Amniotic epithelial cell (primary cell): ENCODE results near the gene GRIP2.
A peak's percentile ranks its signal among the peaks of the same experiment; 100 is the strongest.

Experiments
- DNase-seq: peaks from one replicate; pipeline ENCODE4 v3.0.0-alpha.2; 2010; ENCODE audit warnings: low read depth

GRIP2 gene

DNA sequence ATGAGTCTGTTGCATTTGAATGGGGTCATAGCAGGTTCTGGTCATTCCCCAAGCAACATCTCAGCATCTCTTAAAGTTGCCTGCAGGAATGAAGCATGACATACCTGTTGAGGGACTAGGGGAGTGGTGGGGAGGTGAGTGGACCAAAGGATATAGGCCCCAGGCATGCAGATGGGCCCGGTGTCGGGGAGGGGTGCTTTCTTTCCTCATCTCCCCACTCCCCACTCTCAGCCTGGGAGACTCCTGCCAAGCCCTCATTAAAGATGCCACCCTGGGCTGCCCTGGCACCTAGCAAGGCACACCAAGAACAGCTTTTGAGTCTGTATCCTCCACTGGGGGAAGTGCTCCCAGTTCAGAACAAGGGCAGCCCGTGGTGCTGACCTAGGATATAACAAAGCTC, 54.2 kb downstream of the GRIP2 start:
- DNase-seq: no peak

DNA sequence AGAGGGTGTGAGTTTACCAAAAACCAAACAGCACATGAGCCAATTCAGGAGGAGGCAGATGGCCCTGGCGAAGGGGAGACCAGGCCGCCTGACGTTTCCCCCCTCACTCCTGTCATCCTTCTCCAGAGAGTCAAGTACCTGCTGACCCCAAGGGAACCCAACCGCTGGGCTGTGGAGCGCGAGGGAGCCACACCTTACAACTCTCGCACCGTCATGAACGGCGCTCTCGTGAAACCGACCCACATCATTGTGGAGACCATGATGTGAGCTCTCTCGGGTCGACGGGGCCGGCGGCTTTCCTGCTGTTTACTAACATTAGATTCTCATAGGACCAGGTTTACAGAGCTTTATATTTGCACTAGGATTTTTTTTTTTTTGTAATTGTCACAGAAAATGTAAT, 55.4 kb downstream of the GRIP2 start:
- no peak for DNase-seq

DNA sequence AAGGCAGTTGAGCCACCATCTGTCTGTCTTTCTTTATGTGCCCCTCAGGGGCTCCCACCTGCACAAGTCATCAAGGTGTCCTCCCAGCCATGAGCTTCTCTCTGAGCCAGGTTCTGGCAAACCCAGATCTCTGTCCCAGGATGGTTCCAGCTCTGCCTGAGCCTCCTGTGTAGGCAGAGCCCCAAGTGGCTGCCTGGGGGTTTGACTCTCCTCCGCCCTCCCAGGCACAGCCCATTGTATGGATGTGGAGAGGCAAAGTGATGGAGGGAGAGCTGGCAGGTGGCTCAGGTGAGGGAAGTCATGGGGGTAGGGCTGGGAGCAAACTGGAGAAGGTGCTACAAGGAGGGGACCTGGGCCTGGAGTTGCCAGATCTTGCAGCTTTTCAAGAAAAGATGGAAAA, 56.9 kb downstream of the GRIP2 start:
- DNase-seq: no peak

DNA sequence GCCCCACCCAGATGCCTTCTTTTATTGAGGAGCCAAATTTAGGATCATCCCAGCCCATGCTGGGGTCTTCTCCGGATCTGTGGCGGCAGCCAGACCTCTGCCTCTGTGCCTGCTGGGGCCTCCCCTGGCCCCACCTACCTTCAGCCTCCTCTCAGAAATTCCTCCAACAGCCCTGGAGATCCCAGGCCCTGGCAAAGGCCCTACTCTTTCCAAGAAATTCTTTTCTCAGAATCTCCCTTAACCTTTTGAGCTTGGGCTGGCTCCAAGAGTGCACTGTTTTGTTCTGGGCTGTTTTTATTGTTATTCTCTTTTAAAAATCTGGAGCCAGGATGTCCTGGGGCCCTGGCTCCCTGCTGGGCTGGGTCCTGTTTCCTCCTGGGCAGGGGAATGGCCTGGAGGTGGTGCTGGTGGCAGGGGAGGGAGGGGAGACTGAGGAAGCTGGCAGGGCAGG, 57.8 kb downstream of the GRIP2 start:
- no peak for DNase-seq

DNA sequence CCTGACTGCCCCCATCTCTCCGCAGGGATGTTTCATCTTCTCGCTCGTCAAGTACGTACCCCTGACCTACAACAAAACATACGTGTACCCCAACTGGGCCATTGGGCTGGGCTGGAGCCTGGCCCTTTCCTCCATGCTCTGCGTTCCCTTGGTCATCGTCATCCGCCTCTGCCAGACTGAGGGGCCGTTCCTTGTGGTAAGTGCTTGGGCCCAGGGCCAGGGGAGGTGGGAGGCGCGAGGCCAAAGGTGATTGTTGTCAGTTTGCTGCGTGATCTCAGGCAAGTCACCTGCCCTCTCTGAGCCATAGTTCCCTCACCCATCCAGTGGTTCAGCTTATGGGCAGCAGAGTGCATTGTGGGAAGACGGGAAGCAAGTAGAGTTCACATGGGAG, 58.5 kb downstream of the GRIP2 start:
- no peak for DNase-seq

DNA sequence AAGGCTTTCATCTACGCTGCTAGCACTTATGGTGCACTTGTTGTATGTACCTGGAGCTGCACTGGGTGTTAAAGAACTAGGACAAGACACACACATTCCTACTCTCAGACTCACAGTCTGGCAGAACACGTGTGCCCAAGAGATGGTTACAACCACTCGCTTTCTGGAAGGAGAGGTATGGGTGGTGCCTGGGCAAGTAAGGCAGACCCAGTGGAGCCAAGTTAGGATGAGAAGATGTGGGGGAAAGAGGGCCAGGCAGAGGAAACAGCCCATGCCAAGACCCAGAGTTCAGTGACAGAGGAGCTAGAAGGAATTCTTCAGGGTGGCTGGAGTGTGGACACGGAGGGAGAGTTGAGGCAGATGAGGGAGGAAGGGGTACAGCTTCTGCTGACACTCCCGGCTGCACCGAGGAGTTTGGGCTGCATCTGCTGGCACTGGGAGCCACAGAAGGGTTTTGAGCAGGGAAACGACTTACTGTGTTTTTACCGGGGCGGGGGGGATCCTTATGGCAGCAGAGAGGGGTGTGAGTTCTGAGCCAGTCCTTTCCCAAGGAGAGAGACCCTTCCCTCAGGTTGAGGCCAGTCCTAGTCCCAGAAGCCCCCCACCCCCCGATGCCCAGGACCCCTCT, 59.0 kb downstream of the GRIP2 start:
- no peak for DNase-seq

DNA sequence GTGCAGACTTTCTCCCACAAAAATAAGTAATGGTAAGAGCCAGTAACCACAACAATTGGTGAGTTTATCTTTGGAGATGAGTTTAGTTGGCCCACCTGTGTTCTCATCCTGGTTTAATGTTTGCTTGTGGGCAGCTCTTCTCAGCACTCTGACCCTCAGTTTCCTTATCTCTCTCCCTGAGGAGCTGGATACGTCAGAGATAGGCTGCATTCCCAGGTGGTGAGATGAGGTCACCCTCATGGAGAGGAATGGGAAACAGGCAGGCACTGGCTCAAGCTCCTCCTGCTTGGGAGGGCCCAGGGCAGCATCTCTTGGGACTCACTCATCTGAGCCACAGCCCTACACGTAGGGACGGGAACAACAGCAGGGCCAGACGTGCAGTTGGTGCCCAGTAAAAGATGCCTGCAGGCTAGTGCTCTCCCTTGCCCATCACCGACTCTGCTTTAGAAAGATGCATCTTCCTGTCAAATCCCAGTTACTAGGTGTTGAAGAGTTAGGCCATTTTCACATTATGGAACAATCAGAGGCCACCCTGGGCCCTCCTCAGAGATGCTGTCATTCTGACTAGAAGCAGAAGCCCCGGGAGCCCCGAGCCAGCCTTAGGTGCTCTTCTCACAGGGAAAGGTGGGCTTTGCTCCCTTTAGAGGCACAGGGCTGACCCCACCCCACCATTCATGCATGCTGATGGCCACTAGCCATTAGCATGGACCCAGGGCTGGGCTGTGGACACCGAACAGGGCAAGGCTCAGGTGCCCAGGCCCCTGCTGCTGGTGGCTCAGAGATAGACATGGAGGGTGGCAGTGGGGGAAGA, 59.7 kb downstream of the GRIP2 start:
- DNase-seq: peak; percentile 92

DNA sequence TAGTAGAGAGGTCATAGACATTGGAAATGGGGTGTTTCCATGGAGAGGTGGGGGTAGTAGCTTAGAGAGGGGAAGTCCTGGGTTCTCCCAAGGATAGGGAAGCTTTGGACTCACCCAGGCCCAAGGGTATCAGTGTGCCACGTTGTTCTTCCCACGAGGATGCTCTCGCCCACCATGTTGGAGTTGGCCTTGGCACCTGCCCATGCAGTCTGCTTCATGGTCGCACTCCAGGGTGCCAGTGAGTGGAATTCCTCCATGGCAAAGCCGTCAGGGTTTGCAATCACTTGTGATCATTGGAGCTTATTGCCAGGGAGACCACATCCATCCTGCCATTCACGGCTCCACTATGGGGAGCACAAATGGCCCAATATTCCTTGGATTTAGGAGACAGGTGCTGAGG, 60.6 kb downstream of the GRIP2 start:
- no peak for DNase-seq

DNA sequence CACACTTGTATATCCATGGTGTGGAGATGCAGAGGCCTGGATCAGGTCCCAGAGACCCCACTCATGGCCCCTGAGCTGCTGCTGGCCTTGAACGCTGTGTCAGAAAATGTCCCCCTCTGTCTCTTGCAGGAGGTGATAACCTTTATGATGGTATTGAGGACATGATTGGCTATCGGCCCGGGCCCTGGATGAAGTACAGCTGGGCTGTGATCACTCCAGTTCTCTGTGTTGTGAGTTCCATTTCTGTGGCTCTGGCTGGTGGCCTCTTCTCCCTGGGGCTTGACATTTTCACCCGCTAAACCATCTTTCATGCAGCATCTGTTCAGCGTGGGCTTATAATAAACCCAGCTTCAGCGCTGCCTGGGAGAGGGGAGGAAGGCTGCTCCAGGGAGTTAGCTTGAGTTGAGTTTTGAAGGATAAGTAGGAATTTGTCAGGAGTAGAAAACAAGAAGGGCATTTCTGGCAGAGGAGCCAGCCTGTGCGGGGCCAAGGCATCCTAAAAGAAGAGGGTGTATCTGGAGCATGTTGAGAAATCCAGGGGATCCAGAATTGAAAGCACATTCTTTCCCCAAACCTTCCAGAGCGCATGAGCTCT, 61.1 kb downstream of the GRIP2 start:
- no peak for DNase-seq

DNA sequence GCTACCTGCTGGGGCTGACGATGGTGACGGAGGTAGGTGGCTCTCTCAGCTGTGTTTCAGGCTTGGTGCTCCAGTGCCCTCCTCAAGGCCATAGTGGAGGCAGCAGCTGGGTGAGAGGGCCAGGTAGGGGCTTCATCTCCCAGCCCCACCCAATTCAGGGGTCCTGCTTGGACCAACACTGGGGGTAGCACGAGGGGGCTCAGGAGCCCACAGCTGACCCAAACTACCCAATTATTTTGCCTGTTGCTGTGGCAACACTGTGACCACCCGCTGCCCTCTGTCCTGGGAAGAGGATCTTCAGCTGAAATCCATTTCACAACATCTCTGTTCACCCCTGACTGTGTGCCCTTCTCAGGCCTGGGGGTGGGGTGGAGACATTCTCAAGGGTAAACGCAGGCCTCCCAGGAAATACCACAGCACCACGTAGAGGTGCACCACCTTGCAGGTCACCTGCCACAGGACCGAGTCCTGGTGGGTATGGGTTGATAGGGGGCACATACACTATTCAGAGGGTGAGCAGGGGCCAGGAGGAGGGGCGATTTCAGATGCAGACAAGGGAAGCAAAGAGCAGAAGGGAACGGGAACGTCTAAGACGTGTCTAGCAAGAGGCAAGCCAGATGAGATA, 62.7 kb downstream of the GRIP2 start:
- no peak for DNase-seq

DNA sequence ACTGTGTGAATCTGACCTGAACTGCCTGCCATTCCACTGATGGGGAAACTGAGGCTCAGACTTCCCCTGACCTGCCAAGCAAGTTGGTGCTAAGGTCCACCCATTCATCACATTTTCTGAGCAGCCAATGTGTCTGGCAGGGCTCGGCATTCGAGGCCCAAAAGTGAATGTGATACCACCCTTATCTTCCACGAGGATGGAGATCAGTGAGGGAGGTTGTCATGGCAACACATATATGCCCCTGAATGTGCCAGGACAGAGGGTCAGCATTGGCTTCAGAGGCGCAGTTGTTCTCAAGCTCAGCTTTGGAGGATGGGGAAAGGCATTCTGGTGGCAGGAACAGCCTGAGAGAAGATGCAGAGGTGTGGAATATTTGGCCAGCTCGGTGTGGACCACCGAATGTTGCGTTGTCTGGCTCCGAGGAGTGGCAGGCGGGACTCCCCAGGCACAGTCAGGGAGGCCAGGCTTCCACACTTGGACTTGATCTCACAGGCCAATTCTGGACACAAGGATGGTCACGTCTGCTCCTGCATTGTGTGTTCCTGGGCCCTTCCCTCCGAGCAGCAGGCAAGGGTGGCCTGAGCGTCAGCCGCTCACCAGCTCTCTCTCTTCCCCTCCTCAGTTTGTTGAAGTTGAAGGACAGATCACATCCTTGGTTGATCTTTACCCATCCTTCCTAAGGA, 63.4 kb downstream of the GRIP2 start:
- no peak for DNase-seq

DNA sequence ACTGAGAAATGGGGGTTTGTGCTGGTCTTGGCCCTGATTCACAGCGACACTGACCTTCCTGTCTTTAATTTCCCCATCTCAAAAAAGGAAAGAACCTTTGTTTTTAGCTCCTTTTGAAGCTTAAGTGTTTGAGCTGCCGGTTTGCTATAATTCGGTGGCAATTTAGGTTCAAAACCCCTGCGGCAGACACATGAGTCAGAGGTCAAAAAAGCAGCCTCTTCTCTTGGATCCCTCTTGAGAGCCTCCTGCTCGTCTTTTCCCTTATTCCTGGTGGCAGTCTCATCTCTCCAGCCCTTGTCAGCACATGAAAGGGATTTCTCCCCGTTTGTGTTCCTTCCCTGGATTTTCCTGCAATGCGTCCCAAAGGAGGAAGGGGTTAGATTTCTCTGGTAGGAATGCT, 64.5 kb downstream of the GRIP2 start:
- DNase-seq: no peak

DNA sequence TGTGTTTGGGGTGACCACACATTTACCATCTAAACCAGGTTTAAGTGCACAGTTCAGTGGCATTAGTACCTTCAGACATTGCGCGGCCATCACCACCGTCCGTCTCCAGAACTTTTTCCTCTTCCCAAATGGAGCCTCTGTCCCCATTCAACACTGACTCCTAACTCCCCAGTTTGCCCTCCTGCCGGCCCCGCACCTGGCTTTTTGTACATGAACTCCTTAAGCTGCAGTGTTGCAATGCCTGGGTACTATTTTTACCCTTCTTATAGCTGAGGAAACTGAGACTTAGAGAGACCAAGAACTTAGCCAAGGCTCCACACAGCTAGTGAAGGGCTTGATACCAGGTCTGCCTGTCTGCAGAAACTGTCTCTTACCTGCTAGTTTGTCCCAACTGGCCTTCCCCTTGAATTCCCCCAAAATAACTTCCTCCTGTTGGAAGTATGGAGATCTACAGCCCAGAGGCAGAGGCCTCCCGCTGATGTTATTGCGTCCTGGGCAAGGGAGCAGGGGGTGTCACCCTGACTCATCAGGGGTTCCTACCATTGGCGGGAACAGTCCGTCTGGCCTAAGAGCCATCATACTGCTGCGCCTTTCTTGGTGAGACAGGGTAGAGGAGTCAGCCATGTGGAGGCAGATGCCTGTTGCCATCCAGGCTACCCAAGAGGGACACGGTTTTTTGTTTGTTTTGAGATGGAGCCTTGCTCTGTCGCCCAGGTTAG, 65.6 kb downstream of the GRIP2 start:
- DNase-seq: peak; percentile 13

DNA sequence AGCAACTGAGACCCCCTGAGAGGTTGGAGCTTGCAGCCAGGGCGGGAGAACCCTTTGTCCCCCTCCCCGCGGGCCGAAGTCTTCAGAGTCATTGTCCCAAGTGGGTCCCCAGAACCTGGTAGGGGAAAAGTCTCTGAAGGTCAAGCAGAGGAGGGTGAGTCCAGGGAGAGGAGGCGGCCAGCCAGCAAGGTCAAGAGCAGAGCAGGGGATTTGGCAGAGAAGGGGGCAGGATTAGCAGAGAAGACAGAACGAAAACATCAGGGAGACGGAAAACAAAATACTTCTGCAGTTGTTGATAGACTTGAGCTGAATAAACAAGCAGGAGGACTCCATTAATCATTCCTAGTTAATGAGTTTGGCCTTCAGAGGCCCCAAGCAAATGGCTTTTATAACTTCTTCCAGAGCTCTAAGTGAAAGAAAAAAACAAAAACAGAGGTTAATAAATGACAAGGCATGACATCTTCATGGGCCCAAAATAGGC, 66.7 kb downstream of the GRIP2 start:
- DNase-seq: peak; percentile 63

DNA sequence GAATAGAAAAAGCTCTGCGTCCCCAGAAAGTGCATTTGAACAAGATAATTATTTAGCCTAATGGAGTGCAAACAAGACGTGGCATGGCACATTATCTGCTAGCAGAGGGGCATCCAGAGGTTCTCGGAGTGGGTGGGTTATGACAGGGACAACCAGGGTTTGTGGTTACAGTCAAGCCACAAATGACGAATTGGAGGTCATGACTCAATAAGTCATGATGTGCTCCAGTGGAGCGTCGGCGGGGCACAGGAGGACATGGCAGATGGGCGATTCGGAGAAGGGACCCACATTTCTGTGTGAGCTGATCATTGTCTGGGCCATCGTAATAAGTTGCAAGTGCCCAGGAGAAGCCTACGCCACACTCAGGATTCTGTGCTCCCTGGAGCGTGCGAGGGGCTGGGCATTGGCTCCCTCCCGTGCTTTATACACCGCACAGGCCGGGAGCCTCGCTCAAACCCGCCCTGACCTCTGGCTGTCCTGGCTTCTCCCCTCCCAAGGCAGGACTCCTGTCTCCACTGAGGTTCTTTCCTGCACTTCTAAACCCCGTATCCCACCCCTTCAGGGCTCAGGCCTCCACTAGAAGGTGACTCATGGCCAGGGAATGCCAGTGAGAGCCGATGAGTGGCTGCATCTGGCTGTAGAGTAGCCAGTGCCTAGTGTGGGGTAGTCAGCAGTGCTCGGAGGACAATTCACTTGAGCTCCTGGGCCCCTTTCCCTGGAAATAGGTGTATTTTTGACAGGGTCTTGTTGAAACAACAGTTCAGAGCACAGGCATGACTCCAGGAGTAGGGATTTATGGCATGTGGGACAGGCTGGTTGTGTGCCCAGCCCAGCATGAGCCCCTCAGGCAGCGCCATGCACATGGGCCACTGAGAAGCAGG, 67.4 kb downstream of the GRIP2 start:
- peak; percentile 88 for DNase-seq

DNA sequence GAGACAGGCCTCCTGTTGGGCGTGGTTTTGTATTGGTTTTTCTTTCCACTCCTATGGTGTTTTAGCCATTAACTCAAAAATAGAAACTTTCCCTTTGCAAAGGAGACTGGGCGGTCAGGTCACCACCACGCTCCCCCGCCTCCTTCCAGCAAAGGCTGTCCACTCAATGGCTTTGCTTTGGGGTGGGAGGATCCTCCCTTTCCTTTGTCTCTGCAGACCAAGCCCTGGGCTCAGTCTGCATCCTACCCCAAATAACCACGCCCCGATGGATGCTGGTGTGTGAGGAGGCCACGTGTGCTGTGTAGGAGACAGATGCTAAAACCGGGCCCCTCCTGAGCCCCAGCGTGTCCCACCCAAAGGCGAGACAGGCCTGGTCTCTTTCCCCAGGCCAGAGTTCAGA, 68.5 kb downstream of the GRIP2 start:
- DNase-seq: no peak

DNA sequence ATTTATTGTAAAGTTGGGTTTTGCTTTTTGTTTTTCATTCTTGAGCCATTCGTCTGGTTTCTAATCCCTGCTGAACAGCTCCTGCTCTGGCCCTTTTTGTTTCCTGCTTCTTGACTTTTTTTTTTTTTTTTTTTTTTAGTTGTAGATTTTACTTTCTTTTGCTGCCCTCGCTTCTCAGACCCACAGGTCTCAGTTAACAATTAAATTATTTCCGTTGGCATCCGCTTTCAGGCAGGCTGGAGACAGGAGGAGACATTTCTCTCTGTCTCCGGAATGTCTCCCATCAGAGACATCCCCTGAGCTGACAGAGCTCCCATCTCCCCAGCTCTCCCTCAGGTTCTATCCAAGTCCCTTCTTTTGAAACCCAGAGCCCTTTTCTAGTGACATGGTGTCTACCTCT, 69.1 kb downstream of the GRIP2 start:
- DNase-seq: no peak

DNA sequence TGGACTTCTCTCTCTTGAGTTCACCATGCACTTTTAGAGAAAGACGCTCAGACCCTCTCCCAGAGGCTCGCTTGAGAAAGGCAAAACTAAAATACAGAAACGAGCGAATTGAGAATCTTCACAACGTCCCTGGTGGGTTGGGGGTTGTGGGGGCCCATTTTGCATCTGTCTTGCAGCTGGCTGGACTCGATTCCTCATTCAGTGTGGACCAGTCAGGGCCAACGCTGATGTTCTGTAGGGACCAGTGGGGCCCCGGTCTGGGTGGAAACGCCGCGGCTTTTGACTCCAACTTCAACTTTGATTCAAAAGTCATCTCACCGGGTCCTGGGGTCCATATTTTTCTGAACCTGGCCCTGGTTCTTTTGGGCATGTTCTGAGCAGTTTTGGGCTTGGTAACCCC, 69.7 kb downstream of the GRIP2 start:
- DNase-seq: no peak

DNA sequence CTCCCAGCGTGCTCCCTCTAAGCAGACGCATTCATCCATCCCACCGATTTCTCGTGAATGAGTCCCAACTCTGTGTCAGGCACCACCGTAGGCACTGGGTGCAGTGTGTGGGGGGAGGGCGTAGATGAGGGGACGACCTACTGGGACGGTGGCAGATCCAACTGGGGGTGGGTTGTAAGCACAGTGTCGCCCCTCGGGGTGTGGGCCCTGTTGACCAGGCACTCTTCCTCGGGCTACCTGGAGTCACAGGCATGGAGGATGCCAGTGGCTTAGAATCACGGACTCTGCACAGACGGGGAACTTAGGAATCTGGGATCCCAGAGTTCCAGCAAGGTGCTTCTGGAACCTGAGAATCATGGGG, 71.5 kb downstream of the GRIP2 start:
- DNase-seq: no peak

DNA sequence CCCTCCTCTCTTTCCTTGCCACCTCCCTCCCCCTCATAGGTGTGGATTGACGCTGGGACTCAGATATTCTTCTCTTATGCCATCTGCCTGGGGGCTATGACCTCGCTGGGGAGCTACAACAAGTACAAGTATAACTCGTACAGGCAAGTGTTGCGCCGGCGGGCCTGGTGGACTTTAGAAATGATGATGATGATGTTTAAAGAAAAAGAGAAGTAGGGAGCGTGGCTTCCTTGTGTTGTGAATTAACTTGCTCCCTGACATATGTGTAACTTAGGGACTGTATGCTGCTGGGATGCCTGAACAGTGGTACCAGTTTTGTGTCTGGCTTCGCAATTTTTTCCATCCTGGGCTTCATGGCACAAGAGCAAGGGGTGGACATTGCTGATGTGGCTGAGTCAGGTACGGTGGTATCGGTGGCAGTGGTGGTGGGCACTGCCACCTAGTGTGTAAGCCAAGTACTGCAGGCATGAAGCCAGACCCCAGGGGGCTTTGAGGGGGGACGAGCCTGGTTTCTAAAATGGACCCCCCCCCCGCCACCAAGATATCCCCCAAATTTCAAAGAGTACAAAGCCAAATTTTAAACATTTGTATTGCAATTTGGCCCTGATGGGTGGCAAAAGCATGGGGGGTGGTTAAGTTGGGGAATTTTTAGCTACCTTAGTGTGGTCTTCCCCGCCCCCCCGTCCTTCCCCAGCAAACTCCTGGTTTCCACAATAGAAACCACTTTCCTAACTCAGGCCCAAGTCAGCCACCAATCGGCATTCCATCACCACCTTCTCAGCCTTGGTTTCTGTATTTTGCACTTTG, 72.1 kb downstream of the GRIP2 start:
- DNase-seq: peak; percentile 33
